ENCODE results near the gene TRIM25.
"Not testable (repeated sequence)": the region's sequence is repeated elsewhere in the genome, so short reads cannot be mapped to it uniquely, and the experiment has no call there.

The TRIM25 gene

GRCh38 chr17:56913867-56914580 lies at the start of gene TRIM25:
Gene TRIM25 (minus strand): TSS chr17:56914049. CDS start chr17:56913988, 61 bp downstream.
- peak; percentile 94 for DNase-seq

GRCh38 chr17:56960596-56961538 lies 47.0 kb upstream of the TRIM25 start, which contains the start of gene COIL:
Gene COIL (minus strand): TSS chr17:56961050. CDS start chr17:56961019, 31 bp downstream.
- peak; percentile 95 for DNase-seq

- DNase-seq, result no peak
Observed at GRCh38 chr17:56956992-56957391, 43.1 kb upstream of the TRIM25 start.

- DNase-seq, result no peak
Observed at GRCh38 chr17:56949595-56949994, 35.7 kb upstream of the TRIM25 start.

GRCh38 chr17:56948491-56948890 lies 34.6 kb upstream of the TRIM25 start:
- no peak for DNase-seq

GRCh38 chr17:56947741-56948140 lies 33.9 kb upstream of the TRIM25 start:
- no peak for DNase-seq

GRCh38 chr17:56945938-56946505 lies 32.2 kb upstream of the TRIM25 start:
- DNase-seq, result no peak

GRCh38 chr17:56943505-56944125 lies 29.8 kb upstream of the TRIM25 start:
- DNase-seq, result no peak

- DNase-seq, result peak; percentile 91
Observed at GRCh38 chr17:56939869-56940484, 26.1 kb upstream of the TRIM25 start.

- DNase-seq, result not testable (repeated sequence)
Observed at GRCh38 chr17:56938206-56938605, 24.4 kb upstream of the TRIM25 start.

GRCh38 chr17:56937687-56938086 lies 23.8 kb upstream of the TRIM25 start:
- DNase-seq, result peak; percentile 44

GRCh38 chr17:56936697-56937322 lies 23.0 kb upstream of the TRIM25 start:
- DNase-seq, result no peak

- no peak for DNase-seq
Observed at GRCh38 chr17:56935461-56935860, 21.6 kb upstream of the TRIM25 start.

GRCh38 chr17:56934280-56934679 lies 20.4 kb upstream of the TRIM25 start:
- no peak for DNase-seq

- DNase-seq, result no peak
Observed at GRCh38 chr17:56933868-56934267, 20.0 kb upstream of the TRIM25 start.

GRCh38 chr17:56933151-56933745 lies 19.4 kb upstream of the TRIM25 start:
- no peak for DNase-seq

GRCh38 chr17:56930739-56931337 lies 17.0 kb upstream of the TRIM25 start:
- no peak for DNase-seq

- DNase-seq, result peak; percentile 28
Observed at GRCh38 chr17:56929362-56929969, 15.6 kb upstream of the TRIM25 start.

- no peak for DNase-seq
Observed at GRCh38 chr17:56928586-56928985, 14.7 kb upstream of the TRIM25 start.

- DNase-seq, result no peak
Observed at GRCh38 chr17:56926704-56927103, 12.9 kb upstream of the TRIM25 start.

GRCh38 chr17:56926270-56926669 lies 12.4 kb upstream of the TRIM25 start:
- no peak for DNase-seq

All from hematopoietic multipotent progenitor cell treated with erythropoietin and hydrocortisone succinate and interleukin-3 and kit ligand, for 6 days (in vitro differentiated cells).